H1 (cell line): ENCODE results near the gene CRKL. TPM values are rescaled to one million over a fixed set of nuclear protein-coding genes. Genes with fewer than 3 reads are reported as not detected.

Experiments used
- CTCF ChIA-PET: fragments of 300-600 bp; sonication (Branson Sonifier 250); formaldehyde crosslinking; loops from one replicate; lab custom pipeline; 2021; ENCODE audit not compliant: partially characterized antibody; lab: Charles Lee
- POLR2A ChIA-PET: fragments of 300-600 bp; sonication (Branson Sonifier 250); formaldehyde crosslinking; loops from one replicate; lab custom pipeline; 2021; ENCODE audit warnings: inconsistent platforms; ENCODE audit not compliant: partially characterized antibody; lab: Charles Lee
- DNase-seq, 2 experiments: peaks; one replicate each; pipeline versions ENCODE4 v3.0.0 to v3.0.0-alpha.2; 2010 to 2022; ENCODE audit warnings: low spot score in 2 of 2, low read depth in 1 of 2, mixed read lengths in 1 of 2
- FAIRE-seq: peaks from 2 replicates; lab custom pipeline; 2011; peaks lifted over from hg19 to GRCh38; lab: Jason Lieb, UNC
- H2AFZ ChIP-seq: 2 replicates; pipeline ENCODE4 v1.8.1; 2012; ENCODE audit warnings: low read length, inconsistent platforms
- H2AK5ac ChIP-seq: 2 replicates; pipeline ENCODE4 v1.6.1; 2013; ENCODE audit warnings: low read depth, low read length
- H2BK120ac ChIP-seq: replicated peaks from 2 replicates; pipeline ENCODE3; 2013; ENCODE audit warnings: low read depth, low read length, inconsistent platforms
- H2BK12ac ChIP-seq: 2 replicates; pipeline ENCODE4 v1.6.1; 2013; ENCODE audit warnings: low read depth, low read length
- H2BK15ac ChIP-seq: 2 replicates; pipeline ENCODE4 v1.6.1; 2013; ENCODE audit warnings: low read length
- H2BK20ac ChIP-seq: 2 replicates; pipeline ENCODE4 v1.6.1; 2013; ENCODE audit warnings: low read length
- H2BK5ac ChIP-seq: 2 replicates; pipeline ENCODE4 v1.6.1; 2013; ENCODE audit warnings: low read depth, low read length
- H3K14ac ChIP-seq: 2 replicates; pipeline ENCODE4 v1.6.1; 2013; ENCODE audit warnings: inconsistent platforms; ENCODE audit not compliant: insufficient read length
- H3K18ac ChIP-seq: 2 replicates; pipeline ENCODE4 v1.6.1; 2013; ENCODE audit warnings: low read length; ENCODE audit errors: extremely low read depth
- H3K23ac ChIP-seq: 2 replicates; pipeline ENCODE4 v1.6.1; 2013; ENCODE audit warnings: inconsistent platforms; ENCODE audit not compliant: insufficient read length
- H3K23me2 ChIP-seq: 2 replicates; pipeline ENCODE4 v1.6.1; 2013; ENCODE audit warnings: low read depth, low read length
- H3K27ac ChIP-seq: 2 replicates; pipeline ENCODE4 v1.6.1; 2011; ENCODE audit warnings: low read depth, low read length, inconsistent platforms
- H3K27me3 ChIP-seq, 4 experiments: replicated peaks in 1 of 4; 1 replicate in 1 of 4; 2 replicates in 3 of 4; pipeline versions ENCODE4 v1.6.1 to v1.8.1; 2011 to 2013; ENCODE audit warnings: low read length in 3 of 4, mild to moderate bottlenecking in 3 of 4, inconsistent platforms in 2 of 4, mixed read lengths in 2 of 4, moderate library complexity in 1 of 4; ENCODE audit not compliant: control insufficient read depth in 3 of 4, insufficient read depth in 3 of 4; ENCODE audit errors: extremely low read depth in 1 of 4
- H3K36me3 ChIP-seq, 4 experiments: 2 replicates each; pipeline versions ENCODE4 v1.6.1 to v1.8.1; 2011 to 2013; ENCODE audit warnings: mild to moderate bottlenecking in 4 of 4, low read length in 3 of 4, moderate library complexity in 2 of 4, control low read depth in 1 of 4, inconsistent platforms in 1 of 4; ENCODE audit not compliant: insufficient read depth in 4 of 4, control insufficient read depth in 2 of 4
- H3K4ac ChIP-seq: replicated peaks from 2 replicates; pipeline ENCODE3; 2013; ENCODE audit warnings: low read length, low read depth, mixed read lengths, inconsistent platforms; ENCODE audit not compliant: insufficient read length
- H3K4me1 ChIP-seq, 4 experiments: replicated peaks in 1 of 4; 1 replicate in 1 of 4; 2 replicates in 3 of 4; pipeline versions ENCODE4 v1.6.1 to v1.8.1; 2011 to 2013; ENCODE audit warnings: low read length in 3 of 4, inconsistent platforms in 2 of 4, mixed read lengths in 1 of 4; ENCODE audit not compliant: insufficient read depth in 4 of 4, control insufficient read depth in 3 of 4
- H3K4me2 ChIP-seq, 2 experiments: 2 replicates each; pipeline versions ENCODE4 v1.6.1 to v1.8.1; 2011 to 2013; ENCODE audit warnings: low read depth in 2 of 2, low read length in 2 of 2, control low read depth in 1 of 2, inconsistent platforms in 1 of 2, mild to moderate bottlenecking in 1 of 2; ENCODE audit not compliant: insufficient read depth in 1 of 2
- H3K4me3 ChIP-seq, 4 experiments: fragments of 200-600, 300-600 bp in 1 of 4; sonication (generic), shearing (Covaris generic), sonication (Bioruptor Twin) in 1 of 4; 2 replicates each; pipeline versions ENCODE4 v1.5.1 to v1.8.1; 2011 to 2016; ENCODE audit warnings: low read length in 4 of 4, low read depth in 3 of 4, control low read depth in 2 of 4, inconsistent platforms in 2 of 4, mild to moderate bottlenecking in 2 of 4, mixed read lengths in 1 of 4, moderate library complexity in 1 of 4; ENCODE audit not compliant: insufficient read depth in 2 of 4; ENCODE audit errors: extremely low read depth in 1 of 4
- H3K56ac ChIP-seq: replicated peaks from 2 replicates; pipeline ENCODE3; 2013; ENCODE audit warnings: low read depth, mild to moderate bottlenecking, mixed read lengths, low read length, inconsistent platforms; ENCODE audit not compliant: insufficient read length
- H3K79me1 ChIP-seq: 2 replicates; pipeline ENCODE4 v1.6.1; 2013; ENCODE audit warnings: low read depth, low read length, control low read depth
- H3K79me2 ChIP-seq, 2 experiments: 2 replicates each; pipeline versions ENCODE4 v1.6.1 to v1.8.1; 2012 to 2013; ENCODE audit warnings: low read length in 2 of 2, mild to moderate bottlenecking in 2 of 2, inconsistent platforms in 1 of 2; ENCODE audit not compliant: insufficient read depth in 2 of 2, control insufficient read depth in 1 of 2
- H3K9ac ChIP-seq, 4 experiments: replicated peaks in 1 of 4; 1 replicate in 1 of 4; 2 replicates in 3 of 4; pipeline versions ENCODE4 v1.6.1 to v1.8.1; 2011 to 2013; ENCODE audit warnings: low read depth in 3 of 4, low read length in 3 of 4, control low read depth in 2 of 4, mild to moderate bottlenecking in 2 of 4, moderate library complexity in 2 of 4, inconsistent platforms in 1 of 4; ENCODE audit errors: extremely low read depth in 1 of 4
- H3K9me3 ChIP-seq, 2 experiments: 2 replicates each; pipeline versions ENCODE4 v1.6.1 to v1.8.1; 2012 to 2013; ENCODE audit warnings: mild to moderate bottlenecking in 2 of 2, moderate library complexity in 2 of 2, control low read depth in 1 of 2, inconsistent platforms in 1 of 2, low read depth in 1 of 2, low read length in 1 of 2, mixed read lengths in 1 of 2; ENCODE audit not compliant: insufficient read depth in 2 of 2
- H4K20me1 ChIP-seq, 2 experiments: replicated peaks in 1 of 2; 2 replicates each; pipeline versions ENCODE3 to v1.8.1; 2011 to 2013; ENCODE audit warnings: inconsistent platforms in 2 of 2, low read length in 2 of 2, mild to moderate bottlenecking in 1 of 2; ENCODE audit not compliant: insufficient read depth in 2 of 2, control insufficient read depth in 1 of 2
- H4K5ac ChIP-seq: 2 replicates; pipeline ENCODE4 v1.6.1; 2013; ENCODE audit warnings: low read length, low read depth, mixed read lengths, inconsistent platforms; ENCODE audit not compliant: insufficient read length
- H4K8ac ChIP-seq: 2 replicates; pipeline ENCODE4 v1.8.0; 2013; ENCODE audit warnings: mild to moderate bottlenecking, moderate library complexity, low read length, inconsistent platforms; ENCODE audit not compliant: insufficient read depth; ENCODE audit errors: extremely low read depth
- H4K91ac ChIP-seq: replicated peaks from 2 replicates; pipeline ENCODE3; 2013; ENCODE audit warnings: low read length, mixed read lengths, inconsistent platforms; ENCODE audit not compliant: insufficient read length
- BCL11A ChIP-seq, 2 experiments: IDR thresholded peaks; one replicate each; pipeline ENCODE4 v1.6.1; 2011; ENCODE audit warnings: low read depth in 2 of 2, low read length in 2 of 2, mild to moderate bottlenecking in 2 of 2
- BRCA1 ChIP-seq: IDR thresholded peaks from 2 replicates; pipeline ENCODE4 v1.6.1; 2012; ENCODE audit warnings: low read depth, low read length, improper control_type of control experiment
- EP300 ChIP-seq, 2 experiments: IDR thresholded peaks; 1 replicate in 1 of 2; 2 replicates in 1 of 2; pipeline ENCODE4 v1.6.1; 2011 to 2012; ENCODE audit warnings: low read depth in 2 of 2, low read length in 2 of 2, mild to moderate bottlenecking in 2 of 2, borderline replicate concordance in 1 of 2, inconsistent platforms in 1 of 2, moderate library complexity in 1 of 2
- SP4 ChIP-seq: IDR thresholded peaks from 2 replicates; pipeline ENCODE4 v1.6.1; 2012; ENCODE audit warnings: low read length, inconsistent platforms
- SUZ12 ChIP-seq: fragments of 200-600 bp; sonication (generic); IDR thresholded peaks from 2 replicates; pipeline ENCODE4 v1.6.1; 2012; ENCODE audit warnings: mild to moderate bottlenecking, inconsistent platforms, low read length, moderate library complexity, mixed read lengths
- TCF12 ChIP-seq: IDR thresholded peaks from 2 replicates; pipeline ENCODE4 v1.6.1; 2011; ENCODE audit warnings: low read depth, mild to moderate bottlenecking, low read length
- WGBS, 2 experiments: shearing (Covaris generic) in 1 of 2; methylation state at CpG; one replicate each; pipeline versions ENCODE4 v1.1.6 to v1.1.7; 2013 to 2015; ENCODE audit warnings: low lambda C conversion rate in 2 of 2, mixed read lengths in 2 of 2, inconsistent platforms in 1 of 2, low coverage in 1 of 2, missing lambda C conversion rate in 1 of 2; ENCODE audit not compliant: insufficient replicate concordance in 2 of 2, insufficient coverage in 1 of 2, insufficient read length in 1 of 2; ENCODE audit errors: extremely low coverage in 1 of 2, missing lambda C conversion rate in 1 of 2; 5-methylcytosine and 5-hydroxymethylcytosine counted together
- polyA plus RNA-seq, 7 experiments: library from polyadenylated mRNA; depleted of rRNA in 3 of 7; stranded (reverse) in 5 of 7; unstranded in 2 of 7; fragments of >200 nt in 5 of 7; fragments of 200-250 nt in 2 of 7; gene quantifications; 1 replicate in 5 of 7; 2 replicates in 1 of 7; 4 replicates in 1 of 7; pipeline versions ENCODE4 v1.2.1 to v1.2.3, GENCODE V29; 2011 to 2013; ENCODE audit warnings: missing spikeins in 2 of 7, mixed read lengths in 2 of 7
- total RNA-seq: library from RNA; stranded (reverse); fragmentation: NEBNext Ultra II Directional; extraction: Animal tissue kit (Norgen Biotek cat#: 25700); gene quantifications from 2 replicates; pipeline ENCODE4 v1.2.1, GENCODE V29; 2021
- TF ChIP-seq, protein P1 (sequence below): IDR thresholded peaks from 2 replicates; pipeline ENCODE4 v1.6.1; 2011; ENCODE audit warnings: low read depth, mild to moderate bottlenecking, low read length; ENCODE audit not compliant: insufficient read depth

Gene CRKL
- total and polyA plus RNA-seq, 2 of the 8 experiments (the other 6 are each of a cell fraction or from before 2014, with no cell fraction given), result 34.5 to 94.5 TPM

DNA sequence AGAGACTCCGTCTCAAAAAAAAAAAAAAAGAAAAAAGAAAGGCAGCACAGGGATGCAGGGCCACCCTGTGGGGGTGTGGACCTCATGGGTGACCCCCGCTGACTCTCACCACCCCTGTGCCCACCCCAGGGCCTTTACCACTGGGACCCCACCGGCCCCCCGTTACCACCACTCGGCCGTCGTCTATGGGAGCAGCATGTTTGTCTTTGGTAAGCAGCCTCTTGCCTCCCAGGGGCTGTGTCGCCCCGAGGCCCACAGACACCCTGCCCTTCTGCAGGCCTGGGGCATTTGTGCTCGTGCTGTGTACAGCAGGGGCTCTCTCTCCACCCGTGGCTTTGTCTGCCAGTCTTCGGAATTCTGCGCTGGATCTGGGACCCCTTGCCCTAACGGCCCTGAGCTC lies 70.2 kb downstream of the CRKL start:
- no peak overlapping the region for H2AK5ac ChIP-seq
- peaks cover 1% of the 10 kb centered on the region for H3K23me2 ChIP-seq
- ChIA-PET CTCF (interaction anchor here (0.7 to 2.0 kb wide), 3 partner anchors 11 to 24 kb away, joined by 3 to 5 read pairs (median 3); no protein-coding TSS in a partner anchor), POLR2A (interaction anchor here (0.7 kb wide), 1 partner anchor 8 kb away, joined by 4 read pairs; no protein-coding TSS in a partner anchor)
- peaks cover 0 to 7% (median 2%) of the 10 kb centered on the region in 4 experiments; a peak in 3 of 8 replicates for H3K36me3 ChIP-seq
- no peaks in the 10 kb centered on the region for H3K9me3 ChIP-seq
- no peak overlapping the region for H2BK5ac ChIP-seq
- H3K4me2 ChIP-seq, result no peak overlapping the region
- no peak overlapping the region for H3K4me3 ChIP-seq
- H3K14ac ChIP-seq, result no peak overlapping the region
- peaks cover 0 to 8% of the 10 kb centered on the region in 2 experiments for H4K20me1 ChIP-seq
- no peak overlapping the region for H4K5ac ChIP-seq
- no peak overlapping the region for H3K56ac ChIP-seq
- H3K79me1 ChIP-seq, result no peaks in the 10 kb centered on the region
- no peak overlapping the region for H2BK15ac ChIP-seq
- H2AFZ ChIP-seq, result no peak overlapping the region
- H3K27ac ChIP-seq, result no peak overlapping the region
- H4K8ac ChIP-seq, result no peak overlapping the region
- FAIRE-seq (no peak), DNase-seq (no peak)
- H3K79me2 ChIP-seq, result no peaks in the 10 kb centered on the region
- H3K18ac ChIP-seq, result no peak overlapping the region
- no peak overlapping the region for H3K4ac ChIP-seq
- H2BK120ac ChIP-seq, result no peak overlapping the region
- peaks cover 0 to 5% (median 0%) of the 10 kb centered on the region in 4 experiments; a peak in 2 of 7 replicates for H3K4me1 ChIP-seq
- H3K23ac ChIP-seq, result no peak overlapping the region
- no peak overlapping the region for H2BK20ac ChIP-seq
- WGBS, 2 experiments, result 93% methylated on average over 9 of the region's 14 CpGs; no CpG with 5 or more reads in 1 of the 2 experiments
- H3K27me3 ChIP-seq, result peaks cover 0 to 2% (median 1%) of the 10 kb centered on the region in 4 experiments; a peak in 4 of 7 replicates
- H3K9ac ChIP-seq, result no peak overlapping the region
- H4K91ac ChIP-seq, result no peak overlapping the region
- H2BK12ac ChIP-seq, result no peak overlapping the region
- TF ChIP-seq TCF12, result no peak
- TF ChIP-seq SUZ12, result no peak
- TF ChIP-seq BCL11A (IDR thresholded peaks at IDR 0.05; ENCODE audit: low read depth in 2 of 2, low read length in 2 of 2), result no peak
- no peak for TF ChIP-seq BRCA1
- TF ChIP-seq, protein P1, sequence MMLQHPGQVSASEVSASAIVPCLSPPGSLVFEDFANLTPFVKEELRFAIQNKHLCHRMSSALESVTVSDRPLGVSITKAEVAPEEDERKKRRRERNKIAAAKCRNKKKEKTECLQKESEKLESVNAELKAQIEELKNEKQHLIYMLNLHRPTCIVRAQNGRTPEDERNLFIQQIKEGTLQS, result no peak
- no peak for TF ChIP-seq EP300 (IDR thresholded peaks at IDR 0.05; ENCODE audit: borderline replicate concordance in 1 of 2, low read depth in 2 of 2, low read length in 2 of 2)
- TF ChIP-seq SP4, result no peak
